ENCODE data around the gene TMIE.

Gene TMIE

GRCh38 chr3:46661776-46662766 is 39.1 kb upstream of the TMIE start:
- Histone ChIP-seq H4K20me1 (ENCODE audit: control insufficient read depth, insufficient read depth, low read depth, low read length) (no peaks in the 10 kb centered on the region), H3K27me3 (ENCODE audit: control insufficient read depth, low read length) (no peaks in the 10 kb centered on the region), H3K4me3 (ENCODE audit: low read length) (no peak overlapping the region), H3K4me1 (ENCODE audit: control insufficient read depth, low read length) (peaks cover 8% of the 10 kb centered on the region), H3K79me2 (ENCODE audit: control insufficient read depth, low read length) (no peaks in the 10 kb centered on the region), H3K9me2 (replicated peaks; ENCODE audit: control insufficient read depth, low read length) (no peaks in the 10 kb centered on the region), H3K4me2 (ENCODE audit: low read length) (no peak overlapping the region), H3K36me3 (ENCODE audit: control insufficient read depth, low read length) (no peaks in the 10 kb centered on the region), H3F3A (ENCODE audit: control insufficient read depth, insufficient read depth) (no peaks in the 10 kb centered on the region), H3K9me3 (ENCODE audit: control insufficient read depth, insufficient read depth, low read length) (no peaks in the 10 kb centered on the region), H3K27ac (ENCODE audit: low read depth, low read length) (no peak overlapping the region)
- no peak for TF ChIP-seq EZH2phosphoT487 (IDR thresholded peaks at IDR 0.05; ENCODE audit: borderline replicate concordance, low read length)
- no peak for TF ChIP-seq CTCF (IDR thresholded peaks at IDR 0.05; ENCODE audit: low read depth, low read length, poor library complexity, severe bottlenecking)

- Histone ChIP-seq H3F3A (ENCODE audit: control insufficient read depth, insufficient read depth) (no peaks in the 10 kb centered on the region), H3K9me3 (ENCODE audit: control insufficient read depth, insufficient read depth, low read length) (no peaks in the 10 kb centered on the region), H3K27me3 (ENCODE audit: control insufficient read depth, low read length) (no peaks in the 10 kb centered on the region), H3K4me2 (ENCODE audit: low read length) (no peak overlapping the region), H3K4me1 (ENCODE audit: control insufficient read depth, low read length) (peaks cover 8% of the 10 kb centered on the region), H3K79me2 (ENCODE audit: control insufficient read depth, low read length) (no peaks in the 10 kb centered on the region), H3K4me3 (ENCODE audit: low read length) (no peak overlapping the region), H4K20me1 (ENCODE audit: control insufficient read depth, insufficient read depth, low read depth, low read length) (no peaks in the 10 kb centered on the region), H3K36me3 (ENCODE audit: control insufficient read depth, low read length) (no peaks in the 10 kb centered on the region), H3K9me2 (replicated peaks; ENCODE audit: control insufficient read depth, low read length) (no peaks in the 10 kb centered on the region), H3K27ac (ENCODE audit: low read depth, low read length) (no peak overlapping the region)
- TF ChIP-seq EZH2phosphoT487 (IDR thresholded peaks at IDR 0.05; ENCODE audit: borderline replicate concordance, low read length), result no peak
- TF ChIP-seq CTCF (IDR thresholded peaks at IDR 0.05; ENCODE audit: low read depth, low read length, poor library complexity, severe bottlenecking), result no peak
These were observed 38.2 kb upstream of the TMIE start for GRCh38 chr3:46662771-46663551.

GRCh38 chr3:46663591-46664135 is 37.5 kb upstream of the TMIE start:
- Histone ChIP-seq H3K4me1 (ENCODE audit: control insufficient read depth, low read length) (peaks cover 8% of the 10 kb centered on the region), H4K20me1 (ENCODE audit: control insufficient read depth, insufficient read depth, low read depth, low read length) (no peaks in the 10 kb centered on the region), H3K36me3 (ENCODE audit: control insufficient read depth, low read length) (no peaks in the 10 kb centered on the region), H3K4me3 (ENCODE audit: low read length) (no peak overlapping the region), H3K27ac (ENCODE audit: low read depth, low read length) (no peak overlapping the region), H3F3A (ENCODE audit: control insufficient read depth, insufficient read depth) (no peaks in the 10 kb centered on the region), H3K27me3 (ENCODE audit: control insufficient read depth, low read length) (no peaks in the 10 kb centered on the region), H3K9me2 (replicated peaks; ENCODE audit: control insufficient read depth, low read length) (no peaks in the 10 kb centered on the region), H3K4me2 (ENCODE audit: low read length) (no peak overlapping the region), H3K79me2 (ENCODE audit: control insufficient read depth, low read length) (no peaks in the 10 kb centered on the region), H3K9me3 (ENCODE audit: control insufficient read depth, insufficient read depth, low read length) (no peaks in the 10 kb centered on the region)
- TF ChIP-seq EZH2phosphoT487 (IDR thresholded peaks at IDR 0.05; ENCODE audit: borderline replicate concordance, low read length), result no peak
- peak; percentile 46 for TF ChIP-seq CTCF (IDR thresholded peaks at IDR 0.05; ENCODE audit: low read depth, low read length, poor library complexity, severe bottlenecking)
